ENCODE data around the gene URB2. TPM values are rescaled to one million over a fixed set of nuclear protein-coding genes. Genes with fewer than 3 reads are reported as not detected.

The URB2 gene
- total RNA-seq, 1 experiment from 2014 or later = 21.9 TPM

GRCh38 chr1:229624521-229625070 lies 1.5 kb upstream of the URB2 start:
- in situ Hi-C loops (cut with HindIII; ENCODE audit: low pct_unique_long_range_greater_than_20kb, low sequenced_read_pairs) = no loop called here
- peak overlapping the region; percentile 79 to 100 for H3K4me3 ChIP-seq (ENCODE audit: low read depth in 2 of 2, low read length in 2 of 2)
- no peak for ATAC-seq
- ChIA-PET CTCF (no interaction called here), POLR2A (no interaction called here)
- peaks cover 7% of the 10 kb centered on the region for H3K36me3 ChIP-seq (ENCODE audit: control insufficient read depth, insufficient read depth, low read length)
- BruUV-seq (replicated peaks) = no TSS peak
- intact Hi-C loops (cut with micrococcal nuclease; ENCODE audit: unreplicated experiment) = no loop called here
- H3K27me3 ChIP-seq (ENCODE audit: control insufficient read depth, insufficient read depth, low read length) = no peaks in the 10 kb centered on the region
- H3K27ac ChIP-seq (ENCODE audit: low read length) = peak overlapping the region; percentile 71
- H3K4me1 ChIP-seq (ENCODE audit: control insufficient read depth, insufficient read depth, low read length) = peaks cover 20% of the 10 kb centered on the region
- H3K9me3 ChIP-seq (ENCODE audit: control insufficient read depth, insufficient read depth, low read depth, low read length) = no peaks in the 10 kb centered on the region
- TF ChIP-seq POLR2AphosphoS5 (IDR thresholded peaks at IDR 0.05; ENCODE audit: low read depth, low read length) = no peak
- TF ChIP-seq, protein P1, sequence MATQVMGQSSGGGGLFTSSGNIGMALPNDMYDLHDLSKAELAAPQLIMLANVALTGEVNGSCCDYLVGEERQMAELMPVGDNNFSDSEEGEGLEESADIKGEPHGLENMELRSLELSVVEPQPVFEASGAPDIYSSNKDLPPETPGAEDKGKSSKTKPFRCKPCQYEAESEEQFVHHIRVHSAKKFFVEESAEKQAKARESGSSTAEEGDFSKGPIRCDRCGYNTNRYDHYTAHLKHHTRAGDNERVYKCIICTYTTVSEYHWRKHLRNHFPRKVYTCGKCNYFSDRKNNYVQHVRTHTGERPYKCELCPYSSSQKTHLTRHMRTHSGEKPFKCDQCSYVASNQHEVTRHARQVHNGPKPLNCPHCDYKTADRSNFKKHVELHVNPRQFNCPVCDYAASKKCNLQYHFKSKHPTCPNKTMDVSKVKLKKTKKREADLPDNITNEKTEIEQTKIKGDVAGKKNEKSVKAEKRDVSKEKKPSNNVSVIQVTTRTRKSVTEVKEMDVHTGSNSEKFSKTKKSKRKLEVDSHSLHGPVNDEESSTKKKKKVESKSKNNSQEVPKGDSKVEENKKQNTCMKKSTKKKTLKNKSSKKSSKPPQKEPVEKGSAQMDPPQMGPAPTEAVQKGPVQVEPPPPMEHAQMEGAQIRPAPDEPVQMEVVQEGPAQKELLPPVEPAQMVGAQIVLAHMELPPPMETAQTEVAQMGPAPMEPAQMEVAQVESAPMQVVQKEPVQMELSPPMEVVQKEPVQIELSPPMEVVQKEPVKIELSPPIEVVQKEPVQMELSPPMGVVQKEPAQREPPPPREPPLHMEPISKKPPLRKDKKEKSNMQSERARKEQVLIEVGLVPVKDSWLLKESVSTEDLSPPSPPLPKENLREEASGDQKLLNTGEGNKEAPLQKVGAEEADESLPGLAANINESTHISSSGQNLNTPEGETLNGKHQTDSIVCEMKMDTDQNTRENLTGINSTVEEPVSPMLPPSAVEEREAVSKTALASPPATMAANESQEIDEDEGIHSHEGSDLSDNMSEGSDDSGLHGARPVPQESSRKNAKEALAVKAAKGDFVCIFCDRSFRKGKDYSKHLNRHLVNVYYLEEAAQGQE (IDR thresholded peaks at IDR 0.05; ENCODE audit: insufficient read depth in 1 of 2, low read depth in 2 of 2, low read length in 1 of 2) = no peak
- no peak for TF ChIP-seq TCF7L2 (IDR thresholded peaks at IDR 0.05; ENCODE audit: low read depth, low read length)
- no peak for TF ChIP-seq SIN3A (IDR thresholded peaks at IDR 0.05; ENCODE audit: borderline replicate concordance, insufficient read depth, low read depth, low read length)
- TF ChIP-seq, protein P2, sequence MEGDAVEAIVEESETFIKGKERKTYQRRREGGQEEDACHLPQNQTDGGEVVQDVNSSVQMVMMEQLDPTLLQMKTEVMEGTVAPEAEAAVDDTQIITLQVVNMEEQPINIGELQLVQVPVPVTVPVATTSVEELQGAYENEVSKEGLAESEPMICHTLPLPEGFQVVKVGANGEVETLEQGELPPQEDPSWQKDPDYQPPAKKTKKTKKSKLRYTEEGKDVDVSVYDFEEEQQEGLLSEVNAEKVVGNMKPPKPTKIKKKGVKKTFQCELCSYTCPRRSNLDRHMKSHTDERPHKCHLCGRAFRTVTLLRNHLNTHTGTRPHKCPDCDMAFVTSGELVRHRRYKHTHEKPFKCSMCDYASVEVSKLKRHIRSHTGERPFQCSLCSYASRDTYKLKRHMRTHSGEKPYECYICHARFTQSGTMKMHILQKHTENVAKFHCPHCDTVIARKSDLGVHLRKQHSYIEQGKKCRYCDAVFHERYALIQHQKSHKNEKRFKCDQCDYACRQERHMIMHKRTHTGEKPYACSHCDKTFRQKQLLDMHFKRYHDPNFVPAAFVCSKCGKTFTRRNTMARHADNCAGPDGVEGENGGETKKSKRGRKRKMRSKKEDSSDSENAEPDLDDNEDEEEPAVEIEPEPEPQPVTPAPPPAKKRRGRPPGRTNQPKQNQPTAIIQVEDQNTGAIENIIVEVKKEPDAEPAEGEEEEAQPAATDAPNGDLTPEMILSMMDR (IDR thresholded peaks at IDR 0.05) = no peak
- DNase-seq (ENCODE audit: low read depth, low spot score) = no peak

- in situ Hi-C loops (cut with HindIII; ENCODE audit: low pct_unique_long_range_greater_than_20kb, low sequenced_read_pairs) = no loop called here
- Histone ChIP-seq H3K27ac (ENCODE audit: low read length) (peak overlapping the region; percentile 71), H3K36me3 (ENCODE audit: control insufficient read depth, insufficient read depth, low read length) (peaks cover 7% of the 10 kb centered on the region), H3K9me3 (ENCODE audit: control insufficient read depth, insufficient read depth, low read depth, low read length) (no peaks in the 10 kb centered on the region), H3K27me3 (ENCODE audit: control insufficient read depth, insufficient read depth, low read length) (no peaks in the 10 kb centered on the region), H3K4me1 (ENCODE audit: control insufficient read depth, insufficient read depth, low read length) (peaks cover 20% of the 10 kb centered on the region), H3K4me3 (ENCODE audit: low read depth in 2 of 2, low read length in 2 of 2) (peak overlapping the region; percentile 79 to 100)
- POLR2A ChIA-PET = no interaction called here
- TF ChIP-seq, protein P2 (IDR thresholded peaks at IDR 0.05) = no peak
- peak; percentile 57; the same call in 1 of the 2 replicates for TF ChIP-seq SIN3A (IDR thresholded peaks at IDR 0.05; ENCODE audit: borderline replicate concordance, insufficient read depth, low read depth, low read length)
- no peak for TF ChIP-seq TCF7L2 (IDR thresholded peaks at IDR 0.05; ENCODE audit: low read depth, low read length)
- CTCF ChIA-PET = no interaction called here
- BruUV-seq (replicated peaks) = no TSS peak
- DNase-seq (ENCODE audit: low read depth, low spot score) (no peak), ATAC-seq (peak; percentile 73)
- intact Hi-C loops (cut with micrococcal nuclease; ENCODE audit: unreplicated experiment) = no loop called here
Observed at GRCh38 chr1:229625071-229625914, 754 bp upstream of the URB2 start.

Data from Panc1 (cell line).